ENCODE results near the gene EPHA6.

The EPHA6 gene

DNA sequence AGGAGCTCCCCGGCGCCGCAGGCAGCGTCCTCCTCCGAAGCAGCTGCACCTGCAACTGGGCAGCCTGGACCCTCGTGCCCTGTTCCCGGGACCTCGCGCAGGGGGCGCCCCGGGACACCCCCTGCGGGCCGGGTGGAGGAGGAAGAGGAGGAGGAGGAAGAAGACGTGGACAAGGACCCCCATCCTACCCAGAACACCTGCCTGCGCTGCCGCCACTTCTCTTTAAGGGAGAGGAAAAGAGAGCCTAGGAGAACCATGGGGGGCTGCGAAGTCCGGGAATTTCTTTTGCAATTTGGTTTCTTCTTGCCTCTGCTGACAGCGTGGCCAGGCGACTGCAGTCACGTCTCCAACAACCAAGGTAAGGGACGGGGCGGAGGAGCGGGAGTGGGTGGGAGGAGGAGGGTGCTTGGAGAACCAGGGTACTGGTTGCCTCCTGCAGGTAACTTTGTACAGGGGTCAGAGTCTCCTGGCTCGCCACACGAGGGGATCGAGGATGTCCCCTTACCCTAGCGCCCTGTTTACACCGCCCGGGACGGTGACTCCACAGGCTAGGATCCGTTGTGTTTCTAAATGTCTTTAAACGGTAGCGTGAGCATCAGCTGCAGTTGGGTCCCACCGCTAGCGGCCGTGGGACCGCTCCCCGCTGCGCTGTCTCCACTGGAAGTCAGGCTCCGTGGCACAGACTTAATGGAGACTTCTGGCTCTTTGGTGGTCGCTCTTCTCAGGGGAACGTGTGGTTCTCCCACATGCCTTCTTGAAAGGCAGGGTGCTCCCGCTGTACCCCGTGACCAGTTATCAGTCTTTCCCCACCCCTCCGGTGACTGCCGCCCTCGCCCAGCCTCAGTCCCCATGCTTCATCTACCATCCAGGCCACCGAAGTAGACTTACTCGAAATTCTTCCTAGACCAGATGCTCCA lies 515 bp downstream of the EPHA6 start:
- TF ChIP-seq, protein P1, sequence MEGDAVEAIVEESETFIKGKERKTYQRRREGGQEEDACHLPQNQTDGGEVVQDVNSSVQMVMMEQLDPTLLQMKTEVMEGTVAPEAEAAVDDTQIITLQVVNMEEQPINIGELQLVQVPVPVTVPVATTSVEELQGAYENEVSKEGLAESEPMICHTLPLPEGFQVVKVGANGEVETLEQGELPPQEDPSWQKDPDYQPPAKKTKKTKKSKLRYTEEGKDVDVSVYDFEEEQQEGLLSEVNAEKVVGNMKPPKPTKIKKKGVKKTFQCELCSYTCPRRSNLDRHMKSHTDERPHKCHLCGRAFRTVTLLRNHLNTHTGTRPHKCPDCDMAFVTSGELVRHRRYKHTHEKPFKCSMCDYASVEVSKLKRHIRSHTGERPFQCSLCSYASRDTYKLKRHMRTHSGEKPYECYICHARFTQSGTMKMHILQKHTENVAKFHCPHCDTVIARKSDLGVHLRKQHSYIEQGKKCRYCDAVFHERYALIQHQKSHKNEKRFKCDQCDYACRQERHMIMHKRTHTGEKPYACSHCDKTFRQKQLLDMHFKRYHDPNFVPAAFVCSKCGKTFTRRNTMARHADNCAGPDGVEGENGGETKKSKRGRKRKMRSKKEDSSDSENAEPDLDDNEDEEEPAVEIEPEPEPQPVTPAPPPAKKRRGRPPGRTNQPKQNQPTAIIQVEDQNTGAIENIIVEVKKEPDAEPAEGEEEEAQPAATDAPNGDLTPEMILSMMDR (conservative IDR thresholded peaks at IDR 0.05; ENCODE audit: low read length) = no peak
- H3K4me3 ChIP-seq (ENCODE audit: low read length) = no peak overlapping the region
- DNase-seq (ENCODE audit: low read depth) = no peak

DNA sequence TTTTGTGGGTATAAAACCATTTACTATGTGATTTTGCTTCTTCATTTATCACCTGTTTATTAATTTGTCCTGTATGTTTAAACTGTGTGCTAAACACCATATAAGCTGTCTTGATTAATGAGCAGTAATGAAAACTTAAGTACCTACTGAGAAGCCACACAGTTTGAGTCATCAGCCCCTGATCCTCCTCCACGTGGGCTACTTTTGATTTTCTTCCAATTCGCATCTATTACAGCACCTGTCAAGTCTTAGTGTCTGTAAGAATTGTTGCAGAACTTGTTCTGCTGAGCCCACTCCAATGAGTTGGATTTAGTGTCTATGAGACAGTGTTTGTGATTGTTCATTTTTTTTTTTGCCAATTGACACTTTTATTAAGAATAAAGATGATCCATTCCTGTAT lies 16.8 kb downstream of the EPHA6 start:
- H3K4me3 ChIP-seq (ENCODE audit: low read length) = no peak overlapping the region
- DNase-seq (ENCODE audit: low read depth) = no peak
- TF ChIP-seq, protein P1 (conservative IDR thresholded peaks at IDR 0.05; ENCODE audit: low read length) = no peak

DNA sequence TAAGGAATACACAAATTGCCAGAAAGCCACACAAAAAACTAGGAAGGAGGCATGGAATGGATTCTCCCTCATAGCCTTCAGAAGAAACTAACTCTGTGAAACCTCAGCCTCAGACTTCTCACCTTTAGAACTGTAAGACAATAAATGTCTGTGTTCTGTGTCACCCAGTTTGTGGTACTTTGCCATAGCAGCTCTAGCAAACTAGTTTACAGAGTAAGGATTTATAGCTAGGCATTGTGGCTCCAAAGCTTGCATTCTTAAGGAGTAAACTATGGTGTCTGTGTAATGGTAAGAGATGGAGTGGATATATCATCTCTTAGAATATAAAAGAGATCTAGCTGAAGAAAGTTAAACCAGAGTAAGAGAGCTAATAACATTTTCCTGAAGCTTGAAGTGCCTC lies 18.9 kb downstream of the EPHA6 start:
- no peak for DNase-seq (ENCODE audit: low read depth)

DNA sequence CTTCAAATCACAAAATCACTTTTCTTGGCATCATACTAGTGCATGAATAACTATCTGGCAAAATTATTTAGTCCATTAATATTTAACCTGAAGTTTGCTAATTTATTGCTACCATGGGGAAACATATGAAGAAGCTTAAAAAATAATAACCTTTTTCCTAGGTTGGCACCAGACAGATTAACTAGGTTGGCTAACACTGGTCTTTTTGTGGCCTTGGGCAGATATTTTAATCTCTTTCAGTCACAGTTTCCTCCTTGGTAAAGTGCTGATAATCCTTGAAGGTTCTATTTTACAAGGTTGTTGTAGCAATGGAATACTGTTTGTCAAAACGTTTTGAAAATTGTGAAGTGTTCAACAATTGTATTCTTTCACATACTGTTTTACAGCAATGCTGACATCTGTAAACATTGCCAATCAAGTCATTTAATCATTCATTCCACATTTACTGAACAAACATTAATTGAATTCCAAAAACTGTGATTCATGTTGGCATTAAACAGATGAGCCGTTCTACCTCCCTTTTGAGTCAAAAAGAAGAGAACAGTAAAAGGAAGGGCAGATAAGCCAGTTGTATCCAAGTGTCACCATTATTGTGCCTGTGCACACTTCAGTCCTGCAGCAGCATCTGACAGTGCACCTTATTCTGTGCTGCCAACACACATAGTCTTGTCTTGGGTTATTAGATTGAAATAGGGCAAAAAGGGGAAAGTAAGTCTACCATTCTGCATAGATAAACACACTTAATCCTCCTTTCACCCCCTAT lies 21.9 kb downstream of the EPHA6 start:
- no peak for DNase-seq (ENCODE audit: low read depth)
- TF ChIP-seq, protein P1 (conservative IDR thresholded peaks at IDR 0.05; ENCODE audit: low read length) = no peak
- H3K4me3 ChIP-seq (ENCODE audit: low read length) = no peak overlapping the region

More for the DNA sequence above, 18.9 kb downstream of the EPHA6 start:
- TF ChIP-seq, protein P1 (conservative IDR thresholded peaks at IDR 0.05; ENCODE audit: low read length) = no peak
- no peak overlapping the region for H3K4me3 ChIP-seq (ENCODE audit: low read length)

DNA sequence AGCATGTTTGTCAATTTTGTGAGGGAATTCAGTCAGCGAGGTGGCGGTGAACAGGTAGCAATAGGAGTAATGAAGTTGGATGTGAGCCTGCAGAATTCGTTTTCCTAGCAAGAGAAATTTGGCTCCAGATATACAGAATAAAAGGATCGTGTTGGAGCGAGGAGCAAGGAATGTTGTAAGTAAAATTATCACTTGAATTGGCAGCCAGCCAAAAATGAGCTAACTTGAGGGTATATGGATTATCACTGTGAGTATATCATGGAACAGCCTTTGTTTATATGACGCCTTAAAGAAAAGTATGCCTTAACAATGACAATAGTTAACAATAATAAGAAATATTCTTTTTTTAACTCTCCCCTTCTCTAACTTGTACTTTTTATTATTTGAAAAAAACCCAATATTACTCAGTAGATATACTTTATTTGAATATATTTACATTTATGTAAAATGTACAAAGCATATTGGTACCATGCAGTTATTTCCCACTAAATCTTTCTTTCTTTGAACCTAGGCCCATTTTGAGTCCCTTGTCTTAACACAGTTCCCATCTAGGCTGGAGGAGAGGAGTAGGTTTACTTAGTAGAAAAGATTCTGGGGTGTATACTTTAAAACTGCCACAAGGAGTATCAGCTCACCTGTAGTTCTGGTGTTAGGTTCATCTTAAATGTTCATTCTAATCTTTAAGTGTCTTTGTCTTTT lies 29.3 kb downstream of the EPHA6 start:
- TF ChIP-seq, protein P1 (conservative IDR thresholded peaks at IDR 0.05; ENCODE audit: low read length) = no peak
- no peak for DNase-seq (ENCODE audit: low read depth)
- no peak overlapping the region for H3K4me3 ChIP-seq (ENCODE audit: low read length)

DNA sequence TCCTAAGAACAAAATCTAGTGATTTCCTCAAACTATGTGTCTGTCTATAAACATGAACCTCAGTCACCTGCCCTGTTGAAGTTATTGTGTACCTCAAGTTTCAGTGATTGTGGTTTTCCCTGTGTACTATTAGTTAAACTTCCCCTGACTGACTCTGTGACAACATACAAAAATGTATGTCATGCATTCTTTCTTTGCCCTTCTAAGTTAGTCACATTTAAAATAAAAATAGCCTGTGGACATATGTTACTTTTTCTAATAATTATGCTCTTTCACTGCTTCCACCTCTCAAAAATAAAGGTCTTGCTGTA lies 29.8 kb downstream of the EPHA6 start:
- no peak for DNase-seq (ENCODE audit: low read depth)
- TF ChIP-seq, protein P1 (conservative IDR thresholded peaks at IDR 0.05; ENCODE audit: low read length) = no peak
- H3K4me3 ChIP-seq (ENCODE audit: low read length) = no peak overlapping the region
